Esophagus muscularis mucosa (tissue), 3 donors: ENCODE results near the gene AAGAB.

Experiments used
- POLR2AphosphoS5 ChIP-seq, 2 donors: sonication (generic); formaldehyde crosslinking; IDR thresholded peaks; one replicate each; pipeline ENCODE4 v1.6.1; 2017; ENCODE audit warnings: antibody characterized with exemption in 2 of 2
- TF ChIP-seq, protein P1 (sequence below), 3 experiments: fragments of 200-600 bp in 2 of 3; fragments of 450-650 bp in 1 of 3; sonication (generic) in 2 of 3; IDR thresholded peaks; one replicate each; pipeline ENCODE4 v1.5.1; 2017 to 2019; ENCODE audit warnings: antibody characterized with exemption in 3 of 3, mild to moderate bottlenecking in 2 of 3, moderate library complexity in 1 of 3

DNA sequence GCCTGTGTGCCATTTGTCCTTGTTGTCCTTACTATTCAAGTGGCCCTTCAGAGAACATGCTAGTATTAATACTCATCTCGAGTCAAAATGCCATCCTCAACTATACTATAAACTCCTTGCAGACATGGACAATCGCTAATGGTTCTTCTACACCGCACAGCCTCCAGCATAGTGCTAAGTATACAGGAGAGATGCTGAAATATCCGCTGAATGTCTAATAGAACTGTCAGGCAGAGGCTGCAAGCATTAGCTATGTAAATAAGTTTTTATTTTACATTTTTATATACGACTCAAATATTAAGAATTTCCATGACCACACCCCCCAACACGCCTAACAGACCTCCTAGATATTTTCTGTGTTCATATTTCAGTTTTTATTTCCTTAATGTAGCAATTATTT lies 39.4 kb downstream of the AAGAB start:
- no peak for TF ChIP-seq POLR2AphosphoS5 (IDR thresholded peaks at IDR 0.05)
- TF ChIP-seq, protein P1, sequence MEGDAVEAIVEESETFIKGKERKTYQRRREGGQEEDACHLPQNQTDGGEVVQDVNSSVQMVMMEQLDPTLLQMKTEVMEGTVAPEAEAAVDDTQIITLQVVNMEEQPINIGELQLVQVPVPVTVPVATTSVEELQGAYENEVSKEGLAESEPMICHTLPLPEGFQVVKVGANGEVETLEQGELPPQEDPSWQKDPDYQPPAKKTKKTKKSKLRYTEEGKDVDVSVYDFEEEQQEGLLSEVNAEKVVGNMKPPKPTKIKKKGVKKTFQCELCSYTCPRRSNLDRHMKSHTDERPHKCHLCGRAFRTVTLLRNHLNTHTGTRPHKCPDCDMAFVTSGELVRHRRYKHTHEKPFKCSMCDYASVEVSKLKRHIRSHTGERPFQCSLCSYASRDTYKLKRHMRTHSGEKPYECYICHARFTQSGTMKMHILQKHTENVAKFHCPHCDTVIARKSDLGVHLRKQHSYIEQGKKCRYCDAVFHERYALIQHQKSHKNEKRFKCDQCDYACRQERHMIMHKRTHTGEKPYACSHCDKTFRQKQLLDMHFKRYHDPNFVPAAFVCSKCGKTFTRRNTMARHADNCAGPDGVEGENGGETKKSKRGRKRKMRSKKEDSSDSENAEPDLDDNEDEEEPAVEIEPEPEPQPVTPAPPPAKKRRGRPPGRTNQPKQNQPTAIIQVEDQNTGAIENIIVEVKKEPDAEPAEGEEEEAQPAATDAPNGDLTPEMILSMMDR (IDR thresholded peaks at IDR 0.05): no peak
